ENCODE data around the gene POLR1A.

POLR1A gene

DNA sequence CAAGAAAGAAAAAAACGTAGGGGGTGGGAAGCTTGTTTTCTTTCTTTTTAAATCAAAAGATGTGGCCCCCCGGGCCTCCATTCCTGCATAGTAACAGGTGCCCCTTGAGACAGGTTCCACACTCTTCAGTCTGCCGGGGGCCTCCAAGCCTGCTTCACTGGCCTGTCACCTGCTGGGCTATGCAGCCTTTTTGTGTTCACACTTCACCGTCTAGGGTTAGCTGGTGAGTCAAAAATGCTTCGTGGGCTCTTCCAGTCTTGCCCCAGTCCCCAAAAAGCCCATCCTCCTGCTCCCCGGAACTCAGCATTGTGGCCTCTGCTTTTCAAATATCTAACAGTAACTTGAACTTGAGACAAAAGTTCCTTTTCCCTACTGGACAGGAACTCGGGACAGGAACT is 67.9 kb downstream of the POLR1A start:
- no peak for DNase-seq (ENCODE audit: low spot score)

DNA sequence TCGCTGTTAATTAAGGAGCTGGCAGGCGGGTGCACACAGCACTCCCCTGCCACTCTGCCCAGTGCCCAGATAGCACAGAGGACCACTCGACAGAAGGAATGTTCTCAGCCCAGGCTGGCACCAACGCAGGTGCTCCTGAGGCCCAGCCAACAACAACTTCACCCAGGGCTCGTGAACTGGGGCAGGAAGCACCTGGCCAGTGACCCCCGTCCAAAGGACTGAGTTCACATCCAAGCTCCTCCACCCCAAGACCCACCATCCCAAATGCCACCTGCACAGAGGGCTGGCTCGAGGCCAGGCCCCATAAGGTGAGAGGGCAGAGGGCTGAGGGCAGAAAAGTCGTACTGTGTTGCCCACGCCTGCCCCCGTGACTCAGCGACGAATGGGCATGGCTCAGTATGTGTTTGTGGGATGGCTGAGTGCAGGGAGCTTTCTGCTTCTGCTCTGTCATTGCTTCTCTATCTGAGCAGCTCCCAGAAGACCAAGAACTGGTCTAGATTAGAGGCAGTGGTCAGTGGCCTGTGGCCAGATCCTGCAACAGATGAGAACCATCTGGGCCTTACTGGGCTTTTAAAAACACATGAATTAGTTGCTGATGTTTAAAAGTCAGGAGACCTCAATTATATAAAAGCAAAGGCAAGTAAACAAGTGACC is 68.4 kb downstream of the POLR1A start:
- no peak for DNase-seq (ENCODE audit: low spot score)

DNA sequence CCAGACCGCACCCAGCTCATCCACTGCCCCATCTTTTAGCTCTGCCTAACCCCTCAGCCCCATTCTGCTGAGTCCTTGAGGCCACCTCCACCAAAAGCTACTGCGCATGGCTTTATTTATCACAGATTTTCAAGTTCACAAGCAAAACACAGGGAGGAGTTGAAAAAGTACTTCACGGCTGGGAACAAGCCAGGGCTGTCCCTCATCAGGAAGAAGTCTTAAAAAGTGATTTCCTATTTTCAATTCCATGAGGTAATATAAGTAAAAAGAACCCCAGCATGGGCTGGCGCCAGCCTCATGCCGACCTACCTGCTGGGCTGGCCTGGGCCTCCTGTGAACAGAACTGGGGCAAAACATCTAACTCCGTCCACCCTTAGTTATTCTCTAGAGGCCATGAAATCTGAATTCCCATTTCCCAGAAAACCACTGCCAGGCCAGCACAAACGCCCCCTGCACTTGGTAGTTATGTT is 69.0 kb downstream of the POLR1A start:
- DNase-seq (ENCODE audit: low spot score) = no peak

DNA sequence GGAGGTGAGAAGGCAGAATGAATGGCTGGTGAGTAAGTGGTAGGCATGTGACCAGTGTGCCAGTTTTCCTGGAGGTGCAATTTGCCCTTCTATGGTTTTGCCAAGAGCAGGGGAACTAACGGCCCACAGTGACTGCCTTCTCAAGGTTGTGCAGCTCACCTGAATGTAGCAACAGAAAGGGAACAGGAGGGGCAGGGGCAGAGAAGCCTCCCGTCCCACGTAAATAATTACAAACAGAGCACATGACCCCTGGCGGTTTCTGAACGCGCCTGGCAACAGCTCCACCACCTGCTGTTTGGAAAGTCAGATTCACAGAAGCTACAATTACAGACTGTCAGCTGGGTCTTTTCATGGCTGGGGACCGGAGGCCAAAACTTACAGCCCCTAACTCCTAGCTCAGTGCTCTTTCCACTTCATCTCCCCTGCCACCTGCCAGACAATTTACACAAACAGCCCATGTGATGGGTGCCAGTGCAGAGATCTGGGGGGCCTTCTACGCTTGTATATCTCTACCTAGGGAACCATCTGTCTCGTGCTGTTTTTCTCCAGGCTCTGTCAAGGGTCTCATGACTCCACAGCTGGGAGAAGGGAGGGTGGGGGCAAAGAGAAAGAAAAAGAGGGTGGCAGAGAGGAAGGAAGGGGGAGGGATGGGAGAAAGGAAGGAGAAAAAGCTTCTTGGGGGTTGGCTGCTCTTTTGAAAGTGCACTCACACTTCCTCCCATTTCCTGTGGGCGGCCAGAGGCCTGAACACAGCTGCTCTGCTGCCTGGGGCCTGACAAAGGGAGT is 69.6 kb downstream of the POLR1A start:
- DNase-seq (ENCODE audit: low spot score) = no peak

DNA sequence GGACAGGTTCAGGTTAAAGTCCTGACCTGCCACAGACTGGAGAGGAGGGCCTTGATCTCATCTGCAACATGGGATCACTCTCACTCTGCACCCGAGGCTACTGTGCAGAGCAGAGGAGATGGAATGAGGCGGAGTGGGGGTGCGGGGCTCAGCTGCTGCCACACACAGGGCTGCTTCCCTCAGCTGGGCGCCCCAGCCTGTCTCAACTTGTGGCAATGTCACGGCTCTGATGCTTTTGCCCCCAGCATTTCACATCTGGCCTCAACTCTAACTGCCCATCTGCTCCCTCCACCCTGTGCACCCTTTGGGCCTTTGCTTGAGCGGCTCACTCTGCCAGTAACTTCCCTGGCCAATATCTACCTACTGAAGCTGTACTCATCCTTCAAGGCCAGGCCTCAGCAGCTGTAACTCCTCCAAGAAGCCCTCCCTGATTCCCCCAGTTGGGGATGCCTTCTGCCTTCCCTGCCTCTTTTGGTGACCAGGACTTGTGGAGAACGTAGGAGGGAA is 70.3 kb downstream of the POLR1A start:
- no peak for DNase-seq (ENCODE audit: low spot score)

DNA sequence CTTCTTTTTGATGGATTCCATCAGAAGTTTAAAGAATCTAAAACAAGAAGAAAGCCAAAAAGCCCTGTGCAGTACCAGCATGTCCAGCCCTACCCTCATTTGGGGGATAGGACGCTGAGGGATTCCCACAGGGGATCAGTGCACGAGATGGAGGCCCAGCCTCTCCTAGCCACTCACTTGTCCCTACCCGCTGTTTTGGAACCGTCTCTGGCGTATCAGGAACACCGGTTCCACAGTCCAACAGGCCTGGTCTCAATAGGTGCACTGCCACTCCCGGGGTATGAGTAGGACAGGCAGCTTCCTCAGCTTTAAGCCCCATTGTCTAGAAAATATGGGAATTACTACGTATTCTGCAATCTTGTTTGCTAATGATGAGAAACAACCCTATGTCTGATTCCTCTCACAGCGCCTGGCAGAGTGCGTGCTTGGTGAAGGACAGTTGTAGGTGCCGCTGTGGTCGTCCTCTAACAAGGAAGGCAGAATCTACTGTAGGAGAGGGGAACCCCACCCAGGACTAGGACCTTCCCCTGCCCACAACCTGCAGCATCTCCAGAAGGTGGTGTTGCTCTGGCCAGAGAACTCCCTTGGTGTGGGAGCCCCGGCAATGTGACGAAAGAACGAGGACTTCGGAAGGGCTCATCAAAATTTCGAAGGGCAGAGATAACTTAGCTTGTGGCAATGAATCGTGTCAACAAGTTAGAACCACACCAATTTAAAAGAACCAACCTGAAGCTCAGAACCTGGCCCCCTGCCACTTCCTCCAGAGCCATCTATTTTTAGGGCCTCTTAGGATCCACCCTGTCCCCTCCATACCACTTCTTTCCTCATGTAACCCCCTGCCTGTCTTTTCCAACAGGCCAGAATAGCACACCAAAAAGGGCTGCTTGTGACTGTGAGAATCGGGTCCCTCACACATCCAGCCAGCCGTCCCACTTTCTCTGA is 71.7 kb downstream of the POLR1A start:
- DNase-seq (ENCODE audit: low spot score) = no peak

DNA sequence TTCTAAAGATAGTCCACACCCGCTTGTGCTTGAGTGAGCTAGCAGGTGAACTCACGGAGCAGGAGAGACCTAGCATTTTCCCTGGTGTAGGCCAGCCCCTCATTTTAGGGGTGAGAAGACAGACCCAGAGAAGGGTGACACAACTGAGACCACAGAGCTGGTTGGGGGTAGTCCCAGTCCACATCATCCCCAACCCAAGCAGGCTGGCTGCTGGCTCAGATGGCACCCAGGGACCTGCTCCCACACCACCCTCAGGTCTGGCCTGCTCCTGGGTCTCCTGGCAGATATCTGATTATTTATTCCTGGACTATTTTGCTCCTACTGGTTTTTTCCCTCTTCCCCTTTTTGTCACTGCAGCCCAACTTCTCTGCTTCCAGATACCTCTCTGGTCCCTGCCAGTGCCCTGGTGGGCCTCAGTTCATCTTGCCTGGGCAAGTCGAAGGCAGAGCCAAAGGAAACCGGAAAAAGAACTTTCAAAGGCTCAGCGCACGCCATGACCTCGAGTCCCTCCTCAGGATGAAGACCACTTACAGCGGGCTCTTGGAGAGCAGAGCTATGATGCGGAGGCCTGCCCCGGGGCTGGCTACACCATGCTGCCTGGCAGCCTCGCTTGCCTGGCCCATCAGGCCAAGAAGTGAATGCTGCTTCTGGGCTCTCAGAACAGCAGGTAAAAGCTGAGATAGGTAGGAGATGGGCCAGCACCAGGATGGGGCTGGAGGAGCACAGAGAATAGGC is 72.7 kb downstream of the POLR1A start:
- DNase-seq (ENCODE audit: low spot score) = no peak

DNA sequence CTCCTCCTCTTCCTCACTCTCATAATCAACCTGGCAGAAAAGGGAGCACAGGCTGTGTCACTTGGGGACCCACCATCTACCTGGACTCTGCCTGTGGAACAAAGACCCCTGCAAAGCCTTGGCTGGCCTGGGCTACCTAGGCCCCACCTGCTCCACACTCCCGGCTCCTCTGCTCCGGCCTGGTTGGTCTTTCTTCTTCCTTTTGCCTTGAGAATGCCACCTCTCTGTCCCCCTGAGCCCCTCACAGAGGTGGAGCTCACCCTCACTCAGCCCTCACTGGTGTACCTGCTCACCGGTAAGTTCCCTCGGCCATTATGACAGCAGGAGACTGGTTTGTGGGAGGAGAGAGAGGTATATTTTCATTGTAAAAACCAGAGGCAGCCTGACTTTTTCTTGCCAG is 74.1 kb downstream of the POLR1A start:
- DNase-seq (ENCODE audit: low spot score) = no peak

DNA sequence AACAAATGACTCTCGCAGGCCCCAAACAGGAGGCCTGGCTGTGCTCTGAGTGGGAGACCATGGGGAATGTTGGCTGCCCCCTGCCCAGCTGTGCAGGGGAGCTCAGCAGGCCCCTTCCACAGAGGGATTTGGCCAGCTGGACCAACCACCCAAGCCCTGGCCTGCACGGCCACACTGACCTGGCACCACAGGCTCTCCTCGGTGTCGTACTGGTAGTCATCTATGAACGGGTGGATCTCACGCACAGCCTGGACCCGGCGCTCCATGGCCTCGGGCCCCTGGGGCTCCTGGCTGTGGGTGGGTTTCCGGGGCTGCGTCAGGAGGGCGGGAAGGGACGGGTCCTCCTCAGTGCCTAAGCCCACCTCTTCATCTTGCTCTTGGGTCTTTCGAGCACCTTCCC is 74.5 kb downstream of the POLR1A start:
- DNase-seq (ENCODE audit: low spot score) = no peak

DNA sequence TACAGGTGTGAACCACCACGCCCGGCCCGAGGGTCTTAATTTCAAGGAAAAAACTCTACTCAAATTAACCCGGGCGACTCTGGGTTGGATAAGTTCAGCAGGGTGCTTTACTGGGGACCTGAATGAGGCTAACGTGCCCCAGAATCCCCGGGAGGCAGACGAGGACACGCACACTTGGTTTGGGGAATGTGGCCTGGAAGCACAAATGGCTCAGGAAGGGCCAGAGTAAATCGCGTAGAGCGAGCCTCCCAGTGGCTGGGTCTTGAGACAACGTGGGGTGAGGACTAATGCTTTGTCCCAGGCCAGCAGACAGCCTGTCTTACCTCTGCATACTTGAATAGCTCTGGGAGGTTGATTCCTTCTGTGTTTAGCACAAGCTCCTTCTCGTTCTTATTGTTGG is 75.8 kb downstream of the POLR1A start:
- no peak for DNase-seq (ENCODE audit: low spot score)

DNA sequence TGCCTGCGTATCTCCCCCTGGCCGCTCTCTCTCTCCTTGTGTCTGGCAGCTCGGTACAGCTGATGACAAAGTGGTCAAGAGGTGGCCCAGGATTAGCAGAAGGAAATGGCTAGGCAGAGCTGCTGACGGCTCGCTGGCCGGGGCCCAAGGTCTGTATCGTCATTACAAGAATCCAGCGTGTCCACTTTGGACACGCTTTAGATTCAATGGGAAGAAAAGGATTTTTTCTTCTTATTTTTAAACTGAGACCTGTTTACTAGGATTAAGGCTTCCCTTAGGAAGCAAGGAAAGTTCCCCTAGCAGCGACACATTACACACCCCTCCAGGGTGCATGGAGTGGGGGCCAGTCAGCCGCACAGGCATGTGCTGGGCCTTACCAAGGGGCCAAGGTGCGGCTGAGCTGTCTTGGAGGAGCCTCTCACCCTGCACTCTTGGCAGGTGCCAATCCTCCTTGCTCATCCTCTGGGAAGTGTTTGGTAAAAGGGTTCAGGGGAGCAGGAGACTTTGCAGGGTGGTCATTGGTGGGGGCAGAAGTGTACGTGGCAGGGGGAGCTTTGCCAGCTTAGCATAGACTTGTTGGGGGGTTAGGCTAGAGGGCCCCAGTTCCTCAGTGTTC is 76.8 kb downstream of the POLR1A start:
- DNase-seq (ENCODE audit: low spot score) = no peak

DNA sequence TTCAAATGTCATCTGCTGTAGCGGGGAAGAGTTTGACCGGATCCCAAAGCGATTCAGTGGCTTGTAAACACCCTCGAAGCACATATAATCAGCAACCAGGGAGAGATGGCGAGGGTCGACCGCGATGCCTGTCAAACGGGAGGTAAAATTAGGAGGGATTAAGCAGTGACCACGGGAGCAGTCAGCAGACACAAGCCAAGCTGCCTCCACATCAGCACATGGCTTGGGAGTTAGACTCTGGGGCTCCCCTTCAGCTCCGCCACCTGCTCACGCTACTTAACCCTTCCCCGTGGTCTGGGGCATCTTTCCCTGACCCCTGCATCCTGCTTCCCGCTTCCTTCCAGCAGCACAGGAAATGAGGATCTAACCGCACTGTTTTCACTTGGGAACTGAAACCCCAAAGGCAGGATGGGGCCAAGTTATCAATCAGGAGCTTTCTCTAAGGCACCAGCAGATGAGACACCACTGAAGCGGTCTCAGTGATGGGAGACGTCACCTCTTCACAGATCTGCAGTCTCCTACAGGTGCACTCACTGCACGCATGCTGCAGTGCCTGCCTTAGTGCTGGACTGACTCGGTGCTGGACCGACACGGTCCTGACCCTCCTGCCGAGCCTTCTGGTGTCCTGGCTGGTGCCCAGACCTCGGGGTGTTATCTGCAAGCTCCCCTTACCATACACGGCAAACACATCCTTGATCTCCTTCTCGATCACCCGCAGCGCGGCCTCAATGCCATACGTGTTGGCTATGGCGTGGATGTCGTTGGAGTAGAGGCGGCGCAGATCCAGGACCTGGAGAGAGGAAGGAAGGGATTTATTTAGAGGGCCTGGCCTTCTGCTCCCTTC is 77.5 kb downstream of the POLR1A start:
- no peak for DNase-seq (ENCODE audit: low spot score)

DNA sequence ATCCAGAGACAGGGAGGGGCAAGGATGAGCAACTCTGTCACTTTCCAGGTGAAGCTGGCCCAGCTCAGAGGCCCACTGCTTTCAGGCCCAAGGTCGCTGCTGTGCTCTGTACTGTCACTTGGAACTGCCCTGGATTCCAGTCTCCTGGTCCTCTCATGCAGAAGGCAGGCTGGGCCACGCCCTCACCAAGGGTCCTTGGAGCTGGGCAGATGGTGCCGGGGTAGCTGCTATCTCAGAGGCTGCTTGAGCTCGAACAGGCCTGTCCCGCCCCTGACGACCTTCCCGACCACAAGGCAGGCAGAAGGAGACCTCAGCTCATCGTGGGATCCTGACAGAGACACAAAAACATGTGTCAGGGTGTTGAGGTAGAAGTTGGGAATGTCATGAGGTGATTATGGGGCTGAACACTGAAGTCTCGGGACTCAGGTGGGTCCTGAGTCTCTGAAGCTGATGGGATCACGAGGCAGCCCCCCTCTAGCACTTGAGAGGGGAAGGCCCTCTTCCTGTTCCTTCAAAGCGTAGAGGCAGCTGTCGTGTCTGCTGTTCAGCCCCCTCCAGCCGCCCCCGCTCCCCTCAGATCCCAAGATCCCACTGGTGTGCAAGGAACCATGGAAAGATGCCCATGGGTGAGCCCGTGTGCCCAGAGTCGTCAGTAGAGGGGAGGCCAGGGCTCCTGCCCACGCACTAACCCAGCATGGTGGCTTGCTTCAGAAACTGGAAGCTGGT is 78.3 kb downstream of the POLR1A start:
- no peak for DNase-seq (ENCODE audit: low spot score)

DNA sequence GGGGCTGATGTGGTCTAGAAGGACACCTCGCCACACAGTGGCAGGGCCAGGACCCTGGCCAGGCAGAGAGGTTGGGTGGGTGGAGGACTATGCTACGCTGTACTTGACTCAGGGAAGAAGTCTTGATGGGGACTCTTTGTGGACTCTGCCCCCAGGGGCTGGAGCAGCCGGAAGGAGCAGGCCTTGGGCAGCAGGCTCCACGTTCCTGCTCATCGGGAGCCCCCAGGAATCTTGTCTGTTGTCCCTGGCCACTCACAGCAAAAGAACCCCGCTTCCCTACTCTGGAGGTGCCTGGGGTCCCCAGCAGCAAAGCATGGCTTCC is 79.0 kb downstream of the POLR1A start:
- DNase-seq (ENCODE audit: low spot score) = no peak

DNA sequence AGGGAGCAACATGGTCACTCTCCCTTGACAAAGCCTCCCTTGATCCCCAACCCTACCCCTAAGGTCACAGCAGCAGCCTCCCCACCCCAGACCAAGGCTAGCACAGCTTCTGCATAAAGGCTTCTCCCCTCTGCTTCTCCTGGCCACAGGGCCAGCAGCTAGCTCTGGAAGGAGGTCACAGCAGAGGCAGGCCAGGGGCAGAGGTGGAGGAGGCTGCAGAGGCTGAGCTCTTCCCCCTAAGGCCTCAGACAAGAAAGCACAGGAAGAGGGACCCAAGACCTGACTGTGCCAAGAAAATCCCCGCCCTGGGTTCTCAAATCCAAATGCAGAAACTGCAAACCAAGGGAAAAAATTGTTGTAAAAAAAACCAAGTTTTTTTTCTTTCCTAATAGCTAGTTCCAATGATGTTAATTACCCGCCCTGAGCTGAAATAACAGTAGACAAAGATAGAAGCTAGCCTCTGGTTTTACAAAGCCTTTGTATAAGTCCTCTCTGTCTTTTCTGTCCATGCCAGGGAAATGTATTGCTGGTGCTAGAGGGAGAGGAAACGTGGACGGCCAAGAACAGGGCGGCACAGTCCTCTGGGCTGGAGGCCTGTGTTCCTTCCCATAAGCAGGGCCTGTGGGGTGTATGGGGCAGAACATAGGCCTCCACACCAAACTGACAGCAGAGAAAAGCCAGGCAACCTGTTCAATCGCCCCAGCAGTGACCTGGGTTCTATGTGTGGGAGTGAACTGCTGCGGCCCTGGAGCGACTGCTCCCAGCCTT is 79.5 kb downstream of the POLR1A start:
- DNase-seq (ENCODE audit: low spot score) = no peak

DNA sequence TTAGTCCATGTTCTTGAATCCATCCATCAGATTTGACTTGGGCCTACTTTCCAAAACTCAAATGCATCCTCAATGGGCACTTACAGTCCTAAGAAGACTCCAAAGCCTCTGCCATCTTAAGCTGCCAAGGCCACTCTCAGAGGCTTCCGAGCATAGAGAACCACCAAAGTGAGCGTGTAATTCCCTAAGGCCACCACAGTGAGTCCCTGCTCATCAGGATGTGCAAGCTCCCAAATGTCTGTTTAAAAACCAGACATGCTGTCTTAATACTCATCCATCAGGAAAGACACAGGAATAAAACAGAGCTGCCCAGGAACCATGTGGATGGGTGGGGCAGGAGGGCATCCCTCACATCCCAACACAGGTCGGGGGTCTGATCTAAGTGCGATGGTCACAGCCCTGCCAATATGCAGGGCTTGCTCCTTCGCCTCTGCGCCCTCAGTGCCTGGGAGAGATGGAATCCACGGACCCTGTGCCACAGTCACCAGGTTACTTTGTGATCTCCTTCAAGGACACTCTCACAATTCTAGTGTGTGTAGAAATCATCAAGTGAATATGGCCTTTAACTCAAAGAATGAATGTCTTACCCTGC is 80.4 kb downstream of the POLR1A start:
- no peak for DNase-seq (ENCODE audit: low spot score)

DNA sequence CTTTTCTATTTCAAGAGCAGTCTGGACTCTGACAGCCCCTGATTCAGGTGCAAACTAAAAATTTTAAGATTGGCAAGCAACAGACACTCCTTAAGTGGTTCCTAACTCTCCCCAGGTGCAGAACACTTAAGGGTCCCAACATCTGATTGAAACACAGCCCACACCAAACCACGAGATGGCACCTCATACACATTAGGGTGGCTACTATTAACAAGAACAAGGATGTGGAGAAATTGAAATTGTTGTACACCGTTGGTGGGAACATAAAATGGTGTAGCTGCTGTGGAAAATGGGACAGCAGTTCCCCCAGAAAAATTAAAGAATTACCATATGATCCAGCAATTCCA is 82.3 kb downstream of the POLR1A start:
- DNase-seq (ENCODE audit: low spot score) = no peak

DNA sequence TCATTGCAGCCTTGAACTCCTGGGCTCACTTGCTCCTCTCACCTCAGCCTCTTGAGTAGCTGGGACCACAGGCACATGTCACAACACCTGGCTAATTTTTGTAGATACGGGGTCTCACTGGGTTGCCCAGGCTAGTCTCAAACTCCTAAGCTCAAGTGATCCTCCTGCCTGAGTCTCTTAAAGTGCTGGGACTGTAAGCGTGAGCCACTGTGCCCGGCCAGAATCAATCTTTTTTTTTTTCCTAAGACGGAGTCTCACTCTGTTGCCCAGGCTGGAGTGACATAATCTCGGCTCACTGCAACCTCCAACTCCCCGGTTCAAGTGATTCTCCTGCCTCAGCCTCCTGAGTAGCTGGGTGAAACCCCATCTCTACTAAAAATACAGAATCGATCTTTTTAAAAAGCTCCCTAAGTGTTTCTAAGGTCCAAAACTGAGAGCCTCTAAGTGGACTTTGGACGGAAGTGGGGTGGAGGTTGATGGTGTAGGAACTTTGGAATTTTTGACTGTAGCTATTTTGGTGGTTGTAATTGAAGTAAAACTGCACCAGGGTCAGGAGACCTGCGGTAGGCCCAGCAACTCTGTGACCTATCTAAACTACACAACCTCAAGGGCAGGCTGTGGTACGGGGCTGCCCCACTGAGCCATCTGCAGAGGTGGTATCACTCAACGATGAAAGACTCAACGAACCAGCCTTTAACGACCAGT is 82.9 kb downstream of the POLR1A start:
- no peak for DNase-seq (ENCODE audit: low spot score)
